ENCODE data around the gene HDAC4.

DNA sequence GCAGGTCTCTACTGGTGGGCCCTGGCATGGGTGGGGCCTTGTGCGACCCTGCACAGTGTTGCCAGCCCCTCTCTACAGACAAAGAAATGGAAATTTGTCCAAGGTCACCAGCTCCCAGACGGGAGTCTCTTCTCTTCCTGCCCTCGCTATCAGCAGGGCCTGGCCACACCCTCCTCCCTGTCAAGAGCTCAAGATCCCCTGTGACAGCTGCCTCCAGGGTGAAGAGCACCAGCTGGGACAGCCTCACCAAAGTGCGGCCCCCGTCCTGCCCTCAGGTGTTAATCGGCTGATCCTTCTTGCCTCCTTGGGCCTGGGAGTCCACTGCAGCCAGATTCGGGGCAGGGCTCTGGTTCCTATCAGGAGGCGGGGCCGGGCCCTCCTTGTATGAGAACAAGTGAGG is 293.9 kb downstream of the HDAC4 start:
- no peak for TF ChIP-seq EZH2 (IDR thresholded peaks at IDR 0.05; ENCODE audit: borderline replicate concordance, low read length)
- TF ChIP-seq, protein P1, sequence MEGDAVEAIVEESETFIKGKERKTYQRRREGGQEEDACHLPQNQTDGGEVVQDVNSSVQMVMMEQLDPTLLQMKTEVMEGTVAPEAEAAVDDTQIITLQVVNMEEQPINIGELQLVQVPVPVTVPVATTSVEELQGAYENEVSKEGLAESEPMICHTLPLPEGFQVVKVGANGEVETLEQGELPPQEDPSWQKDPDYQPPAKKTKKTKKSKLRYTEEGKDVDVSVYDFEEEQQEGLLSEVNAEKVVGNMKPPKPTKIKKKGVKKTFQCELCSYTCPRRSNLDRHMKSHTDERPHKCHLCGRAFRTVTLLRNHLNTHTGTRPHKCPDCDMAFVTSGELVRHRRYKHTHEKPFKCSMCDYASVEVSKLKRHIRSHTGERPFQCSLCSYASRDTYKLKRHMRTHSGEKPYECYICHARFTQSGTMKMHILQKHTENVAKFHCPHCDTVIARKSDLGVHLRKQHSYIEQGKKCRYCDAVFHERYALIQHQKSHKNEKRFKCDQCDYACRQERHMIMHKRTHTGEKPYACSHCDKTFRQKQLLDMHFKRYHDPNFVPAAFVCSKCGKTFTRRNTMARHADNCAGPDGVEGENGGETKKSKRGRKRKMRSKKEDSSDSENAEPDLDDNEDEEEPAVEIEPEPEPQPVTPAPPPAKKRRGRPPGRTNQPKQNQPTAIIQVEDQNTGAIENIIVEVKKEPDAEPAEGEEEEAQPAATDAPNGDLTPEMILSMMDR (IDR thresholded peaks at IDR 0.05; ENCODE audit: low read length): no peak
